Osteocyte (in vitro differentiated cells): ENCODE results near the gene SYDE1. TPM values are rescaled to one million over a fixed set of nuclear protein-coding genes. Genes with fewer than 3 reads are reported as not detected.

Experiments used
- DNase-seq: peaks from one replicate; pipeline ENCODE4 v3.0.0; 2021; ENCODE audit warnings: mixed read lengths; ENCODE audit not compliant: unreplicated experiment; ENCODE audit errors: extremely low spot score
- H3K27ac Mint-ChIP-seq: one replicate; pipeline ENCODE4 v1.8.0; 2021; ENCODE audit warnings: mild to moderate bottlenecking, mixed read lengths; ENCODE audit not compliant: unreplicated experiment
- H3K27me3 Mint-ChIP-seq: one replicate; pipeline ENCODE4 v1.8.0; 2021; ENCODE audit warnings: mixed read lengths; ENCODE audit not compliant: unreplicated experiment
- H3K36me3 Mint-ChIP-seq: one replicate; pipeline ENCODE4 v1.8.0; 2021; ENCODE audit warnings: mixed read lengths; ENCODE audit not compliant: unreplicated experiment
- H3K4me1 Mint-ChIP-seq: one replicate; pipeline ENCODE4 v1.8.0; 2021; ENCODE audit warnings: mixed read lengths; ENCODE audit not compliant: unreplicated experiment
- H3K4me3 Mint-ChIP-seq: one replicate; pipeline ENCODE4 v1.8.0; 2021; ENCODE audit warnings: mild to moderate bottlenecking, moderate library complexity, mixed read lengths; ENCODE audit not compliant: unreplicated experiment
- H3K9me3 Mint-ChIP-seq: one replicate; pipeline ENCODE4 v1.8.0; 2021; ENCODE audit warnings: mixed read lengths; ENCODE audit not compliant: unreplicated experiment
- total RNA-seq: library from RNA; stranded (reverse); gene quantifications from 2 replicates; pipeline ENCODE4 v1.2.1, GENCODE V29; 2021
- TF ChIP-seq, protein P1 (sequence below): fragments of 200-600 bp; sonication (generic); IDR thresholded peaks from 2 replicates; pipeline ENCODE4 v1.5.0; 2021; ENCODE audit warnings: antibody characterized with exemption, mild to moderate bottlenecking, moderate library complexity

Gene SYDE1
- total RNA-seq, 1 donor from 2014 or later, result 74.6 TPM

DNA sequence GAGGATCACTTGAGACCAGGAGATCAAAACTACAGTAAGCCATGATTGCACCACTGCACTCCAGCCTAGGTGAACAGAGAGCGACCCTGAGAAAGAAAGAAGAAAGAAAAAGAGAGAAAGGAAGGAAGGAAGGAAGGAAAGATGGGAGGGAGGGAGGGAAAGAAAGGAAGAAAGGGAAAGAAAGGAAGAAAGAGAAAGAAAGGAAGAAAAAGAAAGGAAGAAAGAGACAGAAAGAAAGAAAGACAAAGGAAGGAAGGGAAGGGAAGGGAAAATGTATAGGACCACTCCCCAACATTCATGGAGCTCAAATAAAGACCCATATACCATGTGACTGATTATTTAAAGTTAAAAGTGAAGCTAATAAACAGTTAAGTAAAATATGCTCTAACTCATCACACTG lies 39.9 kb downstream of the SYDE1 start:
- no peak overlapping the region for H3K4me3 Mint-ChIP-seq
- H3K27me3 Mint-ChIP-seq, result peaks cover 8% of the 10 kb centered on the region
- TF ChIP-seq, protein P1, sequence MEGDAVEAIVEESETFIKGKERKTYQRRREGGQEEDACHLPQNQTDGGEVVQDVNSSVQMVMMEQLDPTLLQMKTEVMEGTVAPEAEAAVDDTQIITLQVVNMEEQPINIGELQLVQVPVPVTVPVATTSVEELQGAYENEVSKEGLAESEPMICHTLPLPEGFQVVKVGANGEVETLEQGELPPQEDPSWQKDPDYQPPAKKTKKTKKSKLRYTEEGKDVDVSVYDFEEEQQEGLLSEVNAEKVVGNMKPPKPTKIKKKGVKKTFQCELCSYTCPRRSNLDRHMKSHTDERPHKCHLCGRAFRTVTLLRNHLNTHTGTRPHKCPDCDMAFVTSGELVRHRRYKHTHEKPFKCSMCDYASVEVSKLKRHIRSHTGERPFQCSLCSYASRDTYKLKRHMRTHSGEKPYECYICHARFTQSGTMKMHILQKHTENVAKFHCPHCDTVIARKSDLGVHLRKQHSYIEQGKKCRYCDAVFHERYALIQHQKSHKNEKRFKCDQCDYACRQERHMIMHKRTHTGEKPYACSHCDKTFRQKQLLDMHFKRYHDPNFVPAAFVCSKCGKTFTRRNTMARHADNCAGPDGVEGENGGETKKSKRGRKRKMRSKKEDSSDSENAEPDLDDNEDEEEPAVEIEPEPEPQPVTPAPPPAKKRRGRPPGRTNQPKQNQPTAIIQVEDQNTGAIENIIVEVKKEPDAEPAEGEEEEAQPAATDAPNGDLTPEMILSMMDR, result no peak
- no peaks in the 10 kb centered on the region for H3K9me3 Mint-ChIP-seq
- H3K36me3 Mint-ChIP-seq, result no peaks in the 10 kb centered on the region
- no peaks in the 10 kb centered on the region for H3K4me1 Mint-ChIP-seq
- H3K27ac Mint-ChIP-seq, result no peak overlapping the region
- DNase-seq, result no peak

GRCh38 chr19:15149737-15150136 lies 42.5 kb downstream of the SYDE1 start:
- H3K27me3 Mint-ChIP-seq, result peaks cover 10% of the 10 kb centered on the region
- no peak for DNase-seq
- H3K27ac Mint-ChIP-seq, result no peak overlapping the region
- no peaks in the 10 kb centered on the region for H3K36me3 Mint-ChIP-seq
- TF ChIP-seq, protein P1, result no peak
- no peaks in the 10 kb centered on the region for H3K4me1 Mint-ChIP-seq
- no peaks in the 10 kb centered on the region for H3K9me3 Mint-ChIP-seq
- H3K4me3 Mint-ChIP-seq, result no peak overlapping the region

GRCh38 chr19:15154002-15154612 lies 46.9 kb downstream of the SYDE1 start:
- Mint-ChIP-seq H3K4me3 (no peak overlapping the region), H3K27me3 (peaks cover 6% of the 10 kb centered on the region), H3K36me3 (no peaks in the 10 kb centered on the region), H3K4me1 (no peaks in the 10 kb centered on the region), H3K27ac (no peak overlapping the region), H3K9me3 (no peaks in the 10 kb centered on the region)
- no peak for DNase-seq
- TF ChIP-seq, protein P1, result peak; percentile 62

- Mint-ChIP-seq H3K4me1 (no peaks in the 10 kb centered on the region), H3K4me3 (no peak overlapping the region), H3K9me3 (no peaks in the 10 kb centered on the region), H3K27me3 (peaks cover 2% of the 10 kb centered on the region), H3K27ac (no peak overlapping the region), H3K36me3 (peaks cover 5% of the 10 kb centered on the region)
- TF ChIP-seq, protein P1, result no peak
- DNase-seq, result no peak
These were observed 48.1 kb downstream of the SYDE1 start for GRCh38 chr19:15155296-15155695.

- no peak overlapping the region for H3K27ac Mint-ChIP-seq
These were observed 49.2 kb downstream of the SYDE1 start for GRCh38 chr19:15156391-15156790.

More at GRCh38 chr19:15156391-15156790, 49.2 kb downstream of the SYDE1 start:
- TF ChIP-seq, protein P1, result no peak
- Mint-ChIP-seq H3K9me3 (no peaks in the 10 kb centered on the region), H3K4me1 (no peaks in the 10 kb centered on the region), H3K4me3 (no peak overlapping the region), H3K36me3 (peaks cover 8% of the 10 kb centered on the region), H3K27me3 (peaks cover 2% of the 10 kb centered on the region)
- DNase-seq, result no peak
